Mesendoderm (in vitro differentiated cells): ENCODE results near the gene VAT1L.

Experiments
- DNase-seq: peaks from one replicate; pipeline ENCODE4 v3.0.0; 2013
- H2AK5ac ChIP-seq: 2 replicates; pipeline ENCODE4 v1.6.1; 2013; ENCODE audit warnings: low read length, inconsistent platforms
- H2BK120ac ChIP-seq: 2 replicates; pipeline ENCODE4 v1.6.1; 2013; ENCODE audit warnings: low read depth, mild to moderate bottlenecking, low read length, moderate library complexity, mixed read lengths
- H2BK15ac ChIP-seq: replicated peaks from 2 replicates; pipeline ENCODE4 v1.6.1; 2013; ENCODE audit warnings: low read depth, mild to moderate bottlenecking, moderate library complexity
- H2BK5ac ChIP-seq: 2 replicates; pipeline ENCODE4 v1.6.1; 2013; ENCODE audit warnings: low read length, inconsistent platforms
- H3K18ac ChIP-seq: 2 replicates; pipeline ENCODE4 v1.6.1; 2013; ENCODE audit warnings: mild to moderate bottlenecking, low read length, mixed read lengths
- H3K23ac ChIP-seq: one replicate; pipeline ENCODE4 v1.6.1; 2013; ENCODE audit warnings: low read length
- H3K27ac ChIP-seq: 2 replicates; pipeline ENCODE4 v1.5.1; 2013; ENCODE audit warnings: low read depth, mild to moderate bottlenecking, inconsistent platforms, low read length, moderate library complexity
- H3K27me3 ChIP-seq: 2 replicates; pipeline ENCODE4 v1.6.1; 2013; ENCODE audit warnings: low read length, control low read depth, mild to moderate bottlenecking, inconsistent platforms; ENCODE audit not compliant: insufficient read depth, poor library complexity
- H3K36me3 ChIP-seq: 2 replicates; pipeline ENCODE4 v1.6.1; 2013; ENCODE audit warnings: low read length, inconsistent platforms; ENCODE audit not compliant: control insufficient read depth, insufficient read depth
- H3K4ac ChIP-seq: one replicate; pipeline ENCODE4 v1.6.1; 2013; ENCODE audit warnings: low read depth, mild to moderate bottlenecking, low read length, moderate library complexity
- H3K4me1 ChIP-seq: 2 replicates; pipeline ENCODE4 v1.6.1; 2013; ENCODE audit warnings: low read depth, low read length, inconsistent platforms; ENCODE audit not compliant: control insufficient read depth
- H3K4me2 ChIP-seq: 2 replicates; pipeline ENCODE4 v1.6.1; 2013; ENCODE audit warnings: low read length
- H3K4me3 ChIP-seq: 2 replicates; pipeline ENCODE4 v1.5.1; 2013; ENCODE audit warnings: mild to moderate bottlenecking, low read length
- H3K56ac ChIP-seq: one replicate; pipeline ENCODE4 v1.6.1; 2013; ENCODE audit warnings: low read length
- H3K79me1 ChIP-seq: 2 replicates; pipeline ENCODE4 v1.6.1; 2013; ENCODE audit warnings: low read length, inconsistent platforms
- H3K79me2 ChIP-seq: 2 replicates; pipeline ENCODE4 v1.6.1; 2013; ENCODE audit warnings: mild to moderate bottlenecking, low read length; ENCODE audit not compliant: control insufficient read depth, insufficient read depth
- H3K9ac ChIP-seq: 2 replicates; pipeline ENCODE4 v1.6.1; 2013; ENCODE audit warnings: low read length, inconsistent platforms
- H4K5ac ChIP-seq: one replicate; pipeline ENCODE4 v1.6.1; 2013; ENCODE audit warnings: low read length
- H4K8ac ChIP-seq: one replicate; pipeline ENCODE4 v1.6.1; 2013; ENCODE audit warnings: low read depth, mild to moderate bottlenecking, control low read depth, low read length, moderate library complexity
- WGBS: extraction: QIAGEN DNeasy Blood & Tissue Kit; methylation state at CpG from one replicate; pipeline ENCODE4 v1.1.7; 2013; ENCODE audit warnings: low lambda C conversion rate, missing lambda C conversion rate; ENCODE audit not compliant: insufficient coverage; ENCODE audit errors: extremely low coverage; 5-methylcytosine and 5-hydroxymethylcytosine counted together

VAT1L gene

GRCh38 chr16:77748421-77749005 lies 39.9 kb upstream of the VAT1L start:
- Histone ChIP-seq H4K8ac (no peak overlapping the region), H3K4me1 (no peaks in the 10 kb centered on the region), H3K18ac (no peak overlapping the region), H3K23ac (no peak overlapping the region), H3K4me3 (no peak overlapping the region), H3K79me1 (no peaks in the 10 kb centered on the region), H3K27me3 (no peaks in the 10 kb centered on the region), H3K4ac (no peak overlapping the region), H3K9ac (no peak overlapping the region), H4K5ac (no peak overlapping the region), H2BK5ac (no peak overlapping the region), H3K27ac (no peak overlapping the region), H3K56ac (no peak overlapping the region), H3K4me2 (no peak overlapping the region), H2BK15ac (no peak overlapping the region), H3K36me3 (no peaks in the 10 kb centered on the region), H2AK5ac (no peak overlapping the region), H3K79me2 (no peaks in the 10 kb centered on the region), H2BK120ac (no peak overlapping the region)
- WGBS: no CpG with 5 or more reads among the region's 7 CpGs
- DNase-seq: peak; percentile 8

- Histone ChIP-seq H2BK15ac (no peak overlapping the region), H3K4me3 (no peak overlapping the region)
These were observed 38.9 kb upstream of the VAT1L start for GRCh38 chr16:77749415-77749814.

GRCh38 chr16:77758046-77758445 lies 30.3 kb upstream of the VAT1L start:
- no peak for DNase-seq
- no peaks in the 10 kb centered on the region for H3K27me3 ChIP-seq
- no CpG with 5 or more reads among the region's 5 CpGs for WGBS

More at GRCh38 chr16:77749415-77749814, 38.9 kb upstream of the VAT1L start:
- no peak overlapping the region for H2AK5ac ChIP-seq
- H3K18ac ChIP-seq: no peak overlapping the region
- no peak overlapping the region for H3K4ac ChIP-seq
- no peak overlapping the region for H3K56ac ChIP-seq
- H3K23ac ChIP-seq: no peak overlapping the region
- H4K8ac ChIP-seq: no peak overlapping the region
- no peaks in the 10 kb centered on the region for H3K79me1 ChIP-seq
- no peaks in the 10 kb centered on the region for H3K4me1 ChIP-seq
- no CpG with 5 or more reads among the region's 1 CpG for WGBS
- no peak overlapping the region for H3K4me2 ChIP-seq
- H3K27ac ChIP-seq: no peak overlapping the region
- no peaks in the 10 kb centered on the region for H3K27me3 ChIP-seq
- H3K36me3 ChIP-seq: no peaks in the 10 kb centered on the region
- no peak overlapping the region for H3K9ac ChIP-seq
- no peak overlapping the region for H2BK5ac ChIP-seq
- H4K5ac ChIP-seq: no peak overlapping the region
- no peak for DNase-seq
- H2BK120ac ChIP-seq: no peak overlapping the region
- no peaks in the 10 kb centered on the region for H3K79me2 ChIP-seq

GRCh38 chr16:77758508-77758907 lies 29.9 kb upstream of the VAT1L start:
- no peak overlapping the region for H3K18ac ChIP-seq
- no peak overlapping the region for H3K9ac ChIP-seq
- H4K8ac ChIP-seq: no peak overlapping the region
- no peak overlapping the region for H3K4me2 ChIP-seq
- no peak overlapping the region for H2BK120ac ChIP-seq
- H3K27ac ChIP-seq: no peak overlapping the region
- no peak for DNase-seq
- no CpG with 5 or more reads among the region's 2 CpGs for WGBS
- H2AK5ac ChIP-seq: no peak overlapping the region
- no peak overlapping the region for H2BK15ac ChIP-seq
- H3K36me3 ChIP-seq: no peaks in the 10 kb centered on the region
- no peak overlapping the region for H3K4me3 ChIP-seq
- no peaks in the 10 kb centered on the region for H3K4me1 ChIP-seq
- H2BK5ac ChIP-seq: no peak overlapping the region
- H3K56ac ChIP-seq: no peak overlapping the region
- H3K79me2 ChIP-seq: no peaks in the 10 kb centered on the region
- no peaks in the 10 kb centered on the region for H3K79me1 ChIP-seq
- H3K23ac ChIP-seq: no peak overlapping the region
- no peaks in the 10 kb centered on the region for H3K27me3 ChIP-seq
- H3K4ac ChIP-seq: no peak overlapping the region
- no peak overlapping the region for H4K5ac ChIP-seq

More at GRCh38 chr16:77758046-77758445, 30.3 kb upstream of the VAT1L start:
- no peak overlapping the region for H3K18ac ChIP-seq
- no peaks in the 10 kb centered on the region for H3K79me1 ChIP-seq
- H4K5ac ChIP-seq: no peak overlapping the region
- H3K79me2 ChIP-seq: no peaks in the 10 kb centered on the region
- H3K4ac ChIP-seq: no peak overlapping the region
- H3K23ac ChIP-seq: no peak overlapping the region
- H3K27ac ChIP-seq: no peak overlapping the region
- no peaks in the 10 kb centered on the region for H3K36me3 ChIP-seq
- H3K4me1 ChIP-seq: no peaks in the 10 kb centered on the region
- H3K9ac ChIP-seq: no peak overlapping the region
- no peak overlapping the region for H3K4me3 ChIP-seq
- H2BK120ac ChIP-seq: no peak overlapping the region
- no peak overlapping the region for H2BK15ac ChIP-seq
- no peak overlapping the region for H3K56ac ChIP-seq
- no peak overlapping the region for H4K8ac ChIP-seq
- H3K4me2 ChIP-seq: no peak overlapping the region
- H2AK5ac ChIP-seq: no peak overlapping the region
- H2BK5ac ChIP-seq: no peak overlapping the region

GRCh38 chr16:77759201-77759600 lies 29.2 kb upstream of the VAT1L start:
- no peaks in the 10 kb centered on the region for H3K36me3 ChIP-seq
- H2BK15ac ChIP-seq: no peak overlapping the region
- H4K5ac ChIP-seq: no peak overlapping the region
- no peaks in the 10 kb centered on the region for H3K79me1 ChIP-seq
- no peak overlapping the region for H3K23ac ChIP-seq
- no peak overlapping the region for H3K4ac ChIP-seq
- DNase-seq: no peak
- H2AK5ac ChIP-seq: no peak overlapping the region
- no peaks in the 10 kb centered on the region for H3K4me1 ChIP-seq
- no peak overlapping the region for H3K18ac ChIP-seq
- H3K9ac ChIP-seq: no peak overlapping the region
- no peak overlapping the region for H3K56ac ChIP-seq
- no peak overlapping the region for H3K4me3 ChIP-seq
- H3K27me3 ChIP-seq: no peaks in the 10 kb centered on the region
- no peaks in the 10 kb centered on the region for H3K79me2 ChIP-seq
- H2BK5ac ChIP-seq: no peak overlapping the region
- WGBS: no CpG with 5 or more reads among the region's 1 CpG
- no peak overlapping the region for H2BK120ac ChIP-seq
- H3K4me2 ChIP-seq: no peak overlapping the region
- no peak overlapping the region for H3K27ac ChIP-seq
- H4K8ac ChIP-seq: no peak overlapping the region

DNA sequence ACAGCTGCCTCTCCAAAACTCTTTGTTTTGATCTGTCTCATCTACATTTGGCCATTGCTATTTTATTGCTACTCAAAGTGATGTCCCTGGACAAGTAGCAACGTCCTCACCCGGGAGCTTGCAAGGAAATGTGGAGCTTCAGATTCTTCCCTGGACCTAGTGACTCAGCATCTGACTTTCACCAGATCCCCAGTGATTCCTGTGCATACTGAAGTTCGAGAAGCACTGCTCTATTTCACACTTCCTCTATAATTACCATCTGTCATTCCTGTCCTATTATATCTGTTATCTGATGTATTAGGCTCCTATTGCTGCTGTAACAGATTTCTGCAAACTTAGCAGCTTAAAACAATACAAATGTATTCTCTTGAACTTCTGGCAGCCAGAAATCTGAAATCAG lies 28.5 kb upstream of the VAT1L start:
- no peak overlapping the region for H3K18ac ChIP-seq
- WGBS: no CpG with 5 or more reads among the region's 3 CpGs
- H3K79me2 ChIP-seq: no peaks in the 10 kb centered on the region
- no peaks in the 10 kb centered on the region for H3K79me1 ChIP-seq
- no peak overlapping the region for H3K56ac ChIP-seq
- no peak overlapping the region for H4K8ac ChIP-seq
- no peak overlapping the region for H3K4me3 ChIP-seq
- H3K36me3 ChIP-seq: no peaks in the 10 kb centered on the region
- H3K27me3 ChIP-seq: no peaks in the 10 kb centered on the region
- no peak overlapping the region for H3K4me2 ChIP-seq
- no peak overlapping the region for H3K9ac ChIP-seq
- no peak overlapping the region for H3K4ac ChIP-seq
- H3K4me1 ChIP-seq: no peaks in the 10 kb centered on the region
- no peak overlapping the region for H2AK5ac ChIP-seq
- H3K27ac ChIP-seq: no peak overlapping the region
- no peak overlapping the region for H2BK15ac ChIP-seq
- no peak overlapping the region for H2BK5ac ChIP-seq
- no peak overlapping the region for H4K5ac ChIP-seq
- no peak overlapping the region for H3K23ac ChIP-seq
- H2BK120ac ChIP-seq: no peak overlapping the region
- DNase-seq: peak; percentile 36
